Measurements from ENCODE around the gene TPD52L3.

GRCh38 chr9:6354072-6354686 is 26.0 kb downstream of the TPD52L3 start:
- peak; percentile 89 for TF ChIP-seq CTCF (IDR thresholded peaks at IDR 0.05; ENCODE audit: low read depth, low read length)
- TF ChIP-seq EZH2phosphoT487 (IDR thresholded peaks at IDR 0.05; ENCODE audit: low read depth), result no peak

Measured in OCI-LY3 (cell line).